MCF 10A (cell line): ENCODE measurements around the gene RBFOX2. TPM values are rescaled to one million over a fixed set of nuclear protein-coding genes. Genes with fewer than 3 reads are reported as not detected.

Source experiments
- BruUV-seq: library from RNA; stranded (reverse); fragments of 400-500 nt; replicated peaks from 2 replicates; lab custom pipeline; 2021; lab: Mats Ljungman, UMichigan
- CTCF ChIA-PET: fragments of 300-600 bp; sonication (Branson Sonifier 250); formaldehyde crosslinking; extraction: SDS; loops from one replicate; lab custom pipeline; 2021; ENCODE audit warnings: antibody characterized with exemption, inconsistent platforms; lab: Yijun Ruan, JAX
- POLR2A ChIA-PET: fragments of 300-600, 350-650 bp; sonication (Branson Sonifier 250); formaldehyde crosslinking; extraction: SDS; loops from one replicate; lab custom pipeline; 2020; ENCODE audit warnings: antibody characterized with exemption, inconsistent platforms; lab: Yijun Ruan, JAX
- DNase-seq: peaks from one replicate; pipeline ENCODE4 v3.0.0-alpha.2; 2018; ENCODE audit not compliant: unreplicated experiment
- H3K27ac Mint-ChIP-seq: one replicate; pipeline ENCODE4 v1.8.0; 2022; ENCODE audit warnings: mild to moderate bottlenecking, low read depth, mixed read lengths; ENCODE audit not compliant: unreplicated experiment
- H3K27me3 Mint-ChIP-seq: one replicate; pipeline ENCODE4 v1.8.0; 2022; ENCODE audit warnings: mixed read lengths; ENCODE audit not compliant: insufficient read depth, unreplicated experiment
- H3K36me3 Mint-ChIP-seq: one replicate; pipeline ENCODE4 v1.8.0; 2022; ENCODE audit warnings: mild to moderate bottlenecking, moderate library complexity, mixed read lengths; ENCODE audit not compliant: insufficient read depth, unreplicated experiment
- H3K4me1 Mint-ChIP-seq: one replicate; pipeline ENCODE4 v1.8.0; 2022; ENCODE audit warnings: mixed read lengths; ENCODE audit not compliant: insufficient read depth, unreplicated experiment
- H3K4me3 Mint-ChIP-seq: one replicate; pipeline ENCODE4 v1.8.0; 2022; ENCODE audit warnings: mild to moderate bottlenecking, moderate library complexity, mixed read lengths; ENCODE audit not compliant: unreplicated experiment
- H3K9me3 Mint-ChIP-seq: one replicate; pipeline ENCODE4 v1.8.0; 2022; ENCODE audit warnings: mixed read lengths; ENCODE audit not compliant: unreplicated experiment
- CTCF ChIP-seq: fragments of 200-600 bp; IDR thresholded peaks from one replicate; pipeline ENCODE4 v1.8.0; 2022; ENCODE audit warnings: antibody characterized with exemption, mild to moderate bottlenecking; ENCODE audit not compliant: unreplicated experiment
- intact Hi-C: fragments of 100-400 bp; cut with micrococcal nuclease; formaldehyde crosslinking; loops from 2 replicates; pipeline ENCODE4 v1.14.1; 2022
- total RNA-seq: library from RNA; stranded (reverse); gene quantifications from 2 replicates; pipeline ENCODE4 v1.2.3, GENCODE V29; 2022

Gene RBFOX2
- total RNA-seq, 1 experiment from 2014 or later: 89.4 TPM

- no peak overlapping the region for H3K27ac Mint-ChIP-seq
- no peaks in the 10 kb centered on the region for H3K9me3 Mint-ChIP-seq
- no peak overlapping the region for H3K4me3 Mint-ChIP-seq
- no TSS peak for BruUV-seq
- ChIA-PET POLR2A (interaction anchor here (0.7 kb wide), 1 partner anchor 269 kb away, joined by 3 read pairs; no protein-coding TSS in a partner anchor), CTCF (interaction anchor here (0.8 kb wide), 1 partner anchor 352 kb away, joined by 4 read pairs; no protein-coding TSS in a partner anchor)
- no peak for DNase-seq
- H3K27me3 Mint-ChIP-seq: no peaks in the 10 kb centered on the region
- H3K4me1 Mint-ChIP-seq: peaks cover 5% of the 10 kb centered on the region
- TF ChIP-seq CTCF: no peak
- peaks cover 6% of the 10 kb centered on the region for H3K36me3 Mint-ChIP-seq
- intact Hi-C loops: no loop called here
These were observed 79.4 kb downstream of the RBFOX2 start for GRCh38 chr22:35949243-35949642.

GRCh38 chr22:35947794-35948425 is 80.7 kb downstream of the RBFOX2 start:
- no TSS peak for BruUV-seq
- POLR2A ChIA-PET: interaction anchor here (0.6 to 1.2 kb wide), 2 partner anchors 74 to 80 kb away, joined by 3 to 5 read pairs; no protein-coding TSS in a partner anchor
- Mint-ChIP-seq H3K27me3 (no peaks in the 10 kb centered on the region), H3K36me3 (peaks cover 6% of the 10 kb centered on the region), H3K4me1 (peaks cover 5% of the 10 kb centered on the region), H3K9me3 (no peaks in the 10 kb centered on the region), H3K27ac (no peak overlapping the region), H3K4me3 (no peak overlapping the region)
- TF ChIP-seq CTCF: no peak
- DNase-seq: peak; percentile 49
- CTCF ChIA-PET: interaction anchor here (0.5 to 2.1 kb wide), 4 partner anchors 17 to 420 kb away, joined by 3 to 5 read pairs (median 3); no protein-coding TSS in a partner anchor
- intact Hi-C loops: no loop called here

- no TSS peak for BruUV-seq
- no peak overlapping the region for H3K27ac Mint-ChIP-seq
- intact Hi-C loops: no loop called here
- no peak for DNase-seq
- H3K27me3 Mint-ChIP-seq: no peaks in the 10 kb centered on the region
- POLR2A ChIA-PET: interaction anchor here (0.7 kb wide), 1 partner anchor 59 kb away, joined by 3 read pairs; no protein-coding TSS in a partner anchor
- H3K9me3 Mint-ChIP-seq: no peaks in the 10 kb centered on the region
- peaks cover 5% of the 10 kb centered on the region for H3K4me1 Mint-ChIP-seq
- peaks cover 6% of the 10 kb centered on the region for H3K36me3 Mint-ChIP-seq
- CTCF ChIA-PET: interaction anchor here (0.6 to 1.7 kb wide), 2 partner anchors 121 to 167 kb away, joined by 3 to 7 read pairs; no protein-coding TSS in a partner anchor
- no peak overlapping the region for H3K4me3 Mint-ChIP-seq
- TF ChIP-seq CTCF: no peak
These were observed 84.2 kb downstream of the RBFOX2 start for GRCh38 chr22:35944458-35944857.

- intact Hi-C loops: no loop called here
- BruUV-seq: no TSS peak
- Mint-ChIP-seq H3K4me1 (no peaks in the 10 kb centered on the region), H3K9me3 (no peaks in the 10 kb centered on the region), H3K27me3 (no peaks in the 10 kb centered on the region), H3K27ac (no peak overlapping the region), H3K36me3 (peaks cover 22% of the 10 kb centered on the region), H3K4me3 (no peak overlapping the region)
- ChIA-PET CTCF (interaction anchor here (1.4 to 2.0 kb wide), 2 partner anchors 126 to 184 kb away, joined by 7 to 9 read pairs; no protein-coding TSS in a partner anchor), POLR2A (interaction anchor here (1.2 to 1.3 kb wide), 2 partner anchors 19 to 56 kb away, joined by 3 read pairs; no protein-coding TSS in a partner anchor)
- DNase-seq: no peak
- no peak for TF ChIP-seq CTCF
These were observed 88.5 kb downstream of the RBFOX2 start for GRCh38 chr22:35940166-35940565.
